HG03342 (cell line): ENCODE measurements around the gene KRT8.
"Not testable (repeated sequence)": the region's sequence is repeated elsewhere in the genome, so short reads cannot be mapped to it uniquely, and the experiment has no call there.

ENCODE experiments used
- ATAC-seq: cut with Tn5 transposase; IDR thresholded peaks from one replicate; pipeline ENCODE4 v1.9.1; 2021; ENCODE audit warnings: mild to moderate bottlenecking, moderate library complexity; ENCODE audit not compliant: unreplicated experiment

The KRT8 gene

GRCh38 chr12:52901715-52902541 is 2.9 kb downstream of the KRT8 start:
- no peak for ATAC-seq

GRCh38 chr12:52900896-52901714 is 3.8 kb downstream of the KRT8 start:
- no peak for ATAC-seq

- no peak for ATAC-seq
Observed at GRCh38 chr12:52900166-52900895, 4.5 kb downstream of the KRT8 start.

GRCh38 chr12:52899338-52900035 is 5.4 kb downstream of the KRT8 start:
- no peak for ATAC-seq

GRCh38 chr12:52896190-52897100 is 8.4 kb downstream of the KRT8 start:
- ATAC-seq: no peak

GRCh38 chr12:52895726-52896189 is 9.1 kb downstream of the KRT8 start:
- no peak for ATAC-seq

- ATAC-seq: no peak
Observed at GRCh38 chr12:52892974-52893373, 11.9 kb downstream of the KRT8 start.

GRCh38 chr12:52892207-52892852 is 12.5 kb downstream of the KRT8 start:
- no peak for ATAC-seq

- ATAC-seq: no peak
Observed at GRCh38 chr12:52891044-52891443, 13.8 kb downstream of the KRT8 start.

GRCh38 chr12:52890417-52890816 is 14.5 kb downstream of the KRT8 start:
- no peak for ATAC-seq

- no peak for ATAC-seq
Observed at GRCh38 chr12:52884526-52885293, 20.2 kb downstream of the KRT8 start.

GRCh38 chr12:52880499-52880898 is 24.4 kb downstream of the KRT8 start:
- ATAC-seq: not testable (repeated sequence)

- ATAC-seq: peak; percentile 66
Observed at GRCh38 chr12:52879394-52880351, 25.2 kb downstream of the KRT8 start.

- ATAC-seq: no peak
Observed at GRCh38 chr12:52878507-52879393, 26.1 kb downstream of the KRT8 start.

GRCh38 chr12:52877242-52877641 is 27.6 kb downstream of the KRT8 start:
- ATAC-seq: no peak

GRCh38 chr12:52876372-52876771 is 28.5 kb downstream of the KRT8 start:
- no peak for ATAC-seq
